SIG-M5 treated with dmso at 0.1 percent for 504 hours (cell line): ENCODE results near the gene MBD3L2.
"Not testable (repeated sequence)": the region's sequence is repeated elsewhere in the genome, so short reads cannot be mapped to it uniquely, and the experiment has no call there.

Experiments used
- DNase-seq: peaks from one replicate; lab custom pipeline; 2025; ENCODE audit not compliant: unreplicated experiment; lab: John Stamatoyannopoulos, UW

Gene MBD3L2

DNA sequence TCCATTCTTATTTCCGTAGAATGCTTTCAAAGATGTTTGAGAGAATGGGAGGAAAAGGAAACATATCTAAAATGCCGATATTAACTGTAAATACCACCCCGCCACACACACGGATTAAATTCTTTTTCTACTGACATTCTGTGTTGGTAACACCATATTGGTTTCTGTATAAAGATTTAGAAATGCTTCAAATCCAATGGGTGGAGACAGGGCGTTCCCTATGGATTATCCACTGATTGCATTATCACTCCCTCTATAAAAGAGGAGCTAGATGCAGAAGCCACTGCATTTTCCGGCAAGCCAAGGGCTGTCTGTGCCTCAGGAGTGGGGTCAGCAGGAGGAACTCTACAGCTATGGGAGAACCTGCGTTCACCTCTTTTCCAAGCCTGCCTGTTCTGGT, at the start of gene MBD3L2:
Gene MBD3L2 (plus strand): TSS at position 301 of the 400 bp plus-strand sequence. CDS start 53 bp downstream, at position 354.
- not testable (repeated sequence) for DNase-seq

DNA sequence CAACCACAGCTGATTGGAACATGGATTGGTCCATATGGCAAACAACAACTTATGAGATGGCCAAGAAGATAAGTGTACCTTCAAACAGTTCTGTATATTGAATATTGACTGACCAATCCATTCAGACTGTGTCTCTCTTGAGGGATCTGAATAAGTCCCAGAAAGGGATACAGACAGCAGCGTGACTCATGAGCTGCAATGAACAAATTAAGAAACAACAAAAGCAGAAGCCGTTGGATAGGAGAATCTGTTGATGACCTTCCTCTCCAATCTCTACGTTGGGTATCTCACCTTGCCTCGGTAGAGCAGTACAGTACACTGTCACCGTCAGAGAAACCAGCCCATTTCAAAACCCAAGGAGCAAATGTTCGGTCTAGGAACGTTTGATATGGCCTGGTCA, 49.2 kb upstream of the MBD3L2 start:
- DNase-seq: peak; percentile 15

DNA sequence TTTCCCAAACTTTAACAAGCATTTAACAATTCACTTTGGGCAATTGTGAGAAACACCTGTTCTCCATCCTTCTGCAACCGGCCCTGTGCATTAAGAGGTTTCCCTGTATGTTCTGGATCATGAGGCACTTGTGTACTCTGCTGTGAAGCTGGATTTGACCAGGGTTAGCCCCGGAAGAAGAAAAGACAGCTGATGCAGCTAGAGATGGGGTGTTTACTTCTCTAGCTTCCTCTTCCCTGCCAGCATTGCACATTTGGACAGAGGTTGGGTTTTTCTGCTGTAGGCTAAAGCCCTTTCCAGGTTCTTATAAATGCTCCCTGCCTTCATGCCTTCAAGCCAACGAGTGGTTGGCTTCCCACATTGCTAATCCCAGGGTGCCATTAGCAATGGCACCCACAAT, 48.8 kb upstream of the MBD3L2 start:
- no peak for DNase-seq

DNA sequence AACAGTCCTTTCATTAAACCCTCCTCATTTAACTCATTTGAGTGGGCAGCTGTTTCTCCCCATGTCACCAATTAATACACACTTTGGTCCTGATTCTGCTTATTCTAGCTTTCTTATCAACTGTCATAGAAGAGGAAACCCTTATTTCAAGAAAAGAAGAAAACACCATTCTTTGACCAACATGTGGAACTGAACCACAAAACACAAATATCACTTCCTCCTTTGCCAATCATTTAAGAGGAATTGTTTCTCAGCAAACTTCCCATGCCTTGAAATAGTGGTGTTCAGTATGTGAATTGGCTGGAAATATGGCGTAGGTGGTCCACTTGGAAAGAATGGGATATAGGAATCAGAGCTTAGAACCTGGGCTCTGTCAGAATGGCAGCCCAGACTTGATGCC, 48.3 kb upstream of the MBD3L2 start:
- DNase-seq: peak; percentile 26

DNA sequence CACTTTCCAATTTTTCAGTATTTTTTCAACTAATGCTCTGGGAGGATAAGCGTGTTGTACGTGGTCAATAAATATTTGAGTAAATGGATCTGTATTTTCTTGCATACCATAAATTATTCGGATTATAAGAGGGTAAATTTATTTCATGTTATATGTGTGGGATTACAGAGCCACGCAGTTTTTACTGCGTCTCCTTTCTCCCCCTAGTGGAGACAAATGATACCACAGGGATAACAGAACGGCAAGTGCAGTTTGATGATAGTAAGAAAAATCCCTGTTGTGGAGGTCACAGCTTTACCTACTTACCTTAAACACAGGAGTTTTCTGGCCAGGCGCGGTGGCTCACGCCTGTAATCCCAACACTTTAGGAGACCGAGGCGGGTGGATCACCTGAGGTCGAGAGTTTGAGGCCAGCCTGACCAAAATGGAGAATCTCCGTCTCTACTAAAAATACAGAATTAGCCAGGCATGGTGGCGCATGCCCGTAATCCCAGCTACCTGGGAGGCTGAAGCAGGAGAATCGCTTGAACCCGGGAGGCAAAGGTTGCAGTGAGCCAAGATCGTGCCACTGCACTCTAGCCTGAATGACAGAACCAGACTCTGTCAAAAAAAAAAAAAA, 44.7 kb upstream of the MBD3L2 start:
- peak; percentile 33 for DNase-seq

DNA sequence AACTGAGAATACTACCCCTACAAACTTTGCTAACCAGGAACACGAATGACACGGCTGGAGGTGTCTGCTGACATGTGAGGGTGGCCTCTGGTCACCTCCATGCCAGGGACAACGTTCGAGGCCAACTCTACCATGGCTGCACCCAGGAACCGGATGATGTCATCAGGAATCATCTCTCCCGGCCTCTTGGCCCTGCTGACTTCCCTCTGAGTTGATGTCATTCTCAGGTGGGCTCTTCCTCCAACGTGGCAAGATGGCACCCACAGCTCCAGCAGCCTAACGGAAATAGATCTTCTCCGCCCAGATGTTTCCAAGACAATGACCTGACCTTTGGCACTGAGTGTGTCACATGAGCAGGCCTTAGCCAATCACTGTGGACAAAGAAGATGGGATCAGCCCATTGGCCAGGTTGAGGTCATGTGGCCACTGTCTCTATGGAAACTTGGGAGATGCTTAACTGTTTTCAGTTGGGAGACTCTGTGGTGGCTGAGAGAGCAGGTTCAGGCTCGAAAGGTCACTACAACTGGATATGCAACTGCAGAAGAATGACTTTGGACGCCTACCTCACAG, 42.9 kb upstream of the MBD3L2 start:
- DNase-seq: no peak

DNA sequence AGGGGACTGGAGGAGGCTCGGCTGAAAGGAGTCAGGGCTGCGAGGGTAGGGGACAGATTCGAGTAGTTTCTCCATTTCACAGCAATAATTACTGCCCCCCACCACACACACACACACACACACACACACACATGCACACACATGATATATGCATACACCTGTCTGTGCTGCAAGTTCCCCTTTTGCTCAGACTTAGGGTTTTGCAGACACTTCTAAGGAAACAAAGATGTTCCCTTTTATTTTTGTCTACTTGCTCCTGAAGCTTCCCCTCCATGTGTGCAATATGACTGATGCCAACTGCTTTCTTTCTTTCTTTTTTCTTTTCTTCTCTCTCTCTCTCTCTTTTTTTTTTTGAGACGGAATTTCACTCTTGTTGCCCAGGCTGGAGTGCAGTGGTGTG, 41.3 kb upstream of the MBD3L2 start:
- DNase-seq: no peak

DNA sequence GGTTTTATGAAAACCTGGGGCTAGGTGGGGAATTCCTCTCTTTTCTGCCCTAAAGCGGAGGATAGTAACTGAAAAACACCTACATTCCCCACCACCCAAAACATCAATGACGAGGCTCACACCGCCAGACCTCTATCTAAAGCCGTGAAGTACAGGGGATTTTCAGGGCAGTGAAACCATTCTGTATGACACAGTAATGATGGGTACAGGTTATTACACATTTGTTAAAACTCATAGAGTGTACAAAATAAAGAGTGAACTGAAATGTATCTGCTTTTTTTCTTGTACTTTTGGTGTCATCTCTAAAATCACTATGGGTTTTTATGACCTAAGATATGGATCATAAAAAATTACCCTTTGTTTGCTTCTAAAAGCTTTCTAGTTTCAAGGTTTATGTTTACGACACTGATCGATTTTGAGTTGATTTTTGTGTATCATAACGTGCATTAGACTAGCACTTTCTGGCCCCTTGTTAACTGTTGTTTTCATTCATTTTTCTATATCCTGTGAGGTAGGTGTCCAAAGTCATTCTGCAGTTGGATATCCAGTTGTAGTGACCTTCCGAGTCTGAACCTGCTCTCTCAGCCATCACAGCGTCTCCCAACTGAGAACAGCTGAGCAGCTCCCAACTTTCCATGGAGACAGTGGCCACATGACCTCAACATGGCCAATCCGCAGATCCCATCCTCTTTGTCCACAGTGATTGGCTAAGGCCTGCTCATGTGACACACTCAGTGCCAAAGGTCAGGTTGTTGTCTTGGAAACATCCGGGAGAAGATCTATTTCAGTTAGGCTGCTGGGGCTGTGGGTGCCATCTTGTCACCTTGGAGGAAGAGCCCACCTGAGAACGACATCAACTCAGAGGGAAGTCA, 38.2 kb upstream of the MBD3L2 start:
- DNase-seq: no peak

DNA sequence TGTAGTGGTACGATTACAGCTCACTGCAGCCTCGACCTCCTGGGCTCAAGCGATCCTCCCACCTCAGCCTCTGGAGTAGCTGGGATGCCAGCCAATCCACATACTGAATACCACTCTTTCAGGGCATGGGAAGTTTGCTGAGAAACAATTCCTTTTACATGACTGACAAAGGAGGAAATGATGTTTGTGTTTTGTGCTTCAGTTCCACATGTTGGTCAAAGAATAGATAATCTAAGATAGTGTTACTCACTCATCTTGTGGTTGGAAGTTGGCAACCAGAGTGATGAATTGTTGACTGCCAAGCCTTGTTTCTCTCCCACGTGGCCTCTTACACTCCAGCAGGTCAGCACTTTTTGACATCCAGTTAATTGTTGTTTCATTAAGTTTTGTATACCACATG, 35.4 kb upstream of the MBD3L2 start:
- no peak for DNase-seq

DNA sequence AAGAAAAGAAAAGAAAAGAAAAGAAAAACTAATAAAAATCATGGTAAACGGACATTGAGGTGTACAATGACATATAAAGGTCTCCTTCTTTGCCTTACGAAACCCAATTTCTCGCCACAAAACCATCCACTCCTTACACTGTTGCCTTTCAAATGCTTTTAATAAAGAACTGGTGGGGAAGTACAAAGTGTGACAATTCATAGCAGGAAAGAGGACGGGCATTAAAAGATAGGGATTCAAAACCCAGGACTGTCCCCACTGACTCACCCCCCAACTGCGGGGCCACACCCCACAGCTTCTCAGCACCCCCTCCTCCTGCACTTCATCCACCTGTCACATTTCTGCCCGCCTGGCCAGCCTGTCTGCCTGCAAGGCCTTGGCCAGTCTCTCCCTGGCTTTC, 30.3 kb upstream of the MBD3L2 start:
- no peak for DNase-seq

DNA sequence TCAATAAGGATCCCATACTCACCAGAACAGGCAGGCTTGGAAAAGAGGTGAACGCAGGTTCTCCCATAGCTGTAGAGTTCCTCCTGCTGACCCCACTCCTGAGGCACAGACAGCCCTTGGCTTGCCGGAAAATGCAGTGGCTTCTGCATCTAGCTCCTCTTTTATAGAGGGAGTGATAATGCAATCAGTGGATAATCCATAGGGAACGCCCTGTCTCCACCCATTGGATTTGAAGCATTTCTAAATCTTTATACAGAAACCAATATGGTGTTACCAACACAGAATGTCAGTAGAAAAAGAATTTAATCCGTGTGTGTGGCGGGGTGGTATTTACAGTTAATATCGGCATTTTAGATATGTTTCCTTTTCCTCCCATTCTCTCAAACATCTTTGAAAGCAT, 27.8 kb upstream of the MBD3L2 start, which contains the start of gene MBD3L2B:
Gene MBD3L2B (minus strand): TSS at position 101 of the 400 bp plus-strand sequence. CDS start 34 bp downstream, at position 67.
- DNase-seq: not testable (repeated sequence)

DNA sequence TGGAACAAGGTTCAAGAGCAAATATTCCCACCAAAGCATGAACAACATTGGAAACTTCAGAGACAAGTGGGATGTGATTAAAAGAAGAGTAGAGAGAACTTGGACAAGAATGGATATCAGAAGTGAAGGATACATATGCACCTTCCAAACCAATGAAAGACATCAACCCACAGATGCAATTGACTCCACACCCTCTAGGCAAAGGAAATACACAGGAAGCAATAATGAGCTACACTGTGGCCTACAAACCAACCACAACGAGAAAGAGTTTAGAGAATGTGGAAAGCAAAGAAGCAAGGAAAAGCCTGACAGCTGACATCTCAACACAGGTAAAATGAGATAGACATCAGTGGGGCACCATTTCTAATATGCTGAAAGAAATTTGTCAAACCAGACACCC, 20.3 kb upstream of the MBD3L2 start:
- DNase-seq: not testable (repeated sequence)

DNA sequence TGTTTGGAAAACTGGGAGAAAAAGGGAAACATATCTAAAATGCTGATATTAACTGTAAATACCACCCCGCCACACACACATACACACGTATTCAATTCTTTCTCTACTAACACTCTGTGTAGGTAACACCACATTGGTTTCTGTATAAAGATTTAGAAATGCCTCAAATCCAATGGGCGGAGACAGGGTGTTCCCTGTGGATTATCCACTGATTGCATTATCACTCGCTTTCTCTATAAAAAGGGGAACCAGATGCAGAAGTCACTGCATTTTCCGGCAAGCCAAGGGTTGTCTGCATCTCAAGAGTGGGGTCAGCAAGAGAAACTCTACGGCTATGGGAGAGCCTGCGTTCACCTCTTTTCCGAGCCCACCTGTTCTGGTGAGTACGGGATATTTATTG, 18.8 kb upstream of the MBD3L2 start, which contains the start of gene MBD3L5:
Gene MBD3L5 (plus strand): TSS at position 301 of the 400 bp plus-strand sequence. CDS start 34 bp downstream, at position 335.
- DNase-seq: not testable (repeated sequence)

DNA sequence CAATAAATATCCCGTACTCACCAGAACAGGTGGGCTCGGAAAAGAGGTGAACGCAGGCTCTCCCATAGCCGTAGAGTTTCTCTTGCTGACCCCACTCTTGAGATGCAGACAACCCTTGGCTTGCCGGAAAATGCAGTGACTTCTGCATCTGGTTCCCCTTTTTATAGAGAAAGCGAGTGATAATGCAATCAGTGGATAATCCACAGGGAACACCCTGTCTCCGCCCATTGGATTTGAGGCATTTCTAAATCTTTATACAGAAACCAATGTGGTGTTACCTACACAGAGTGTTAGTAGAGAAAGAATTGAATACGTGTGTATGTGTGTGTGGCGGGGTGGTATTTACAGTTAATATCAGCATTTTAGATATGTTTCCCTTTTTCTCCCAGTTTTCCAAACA, 9.0 kb upstream of the MBD3L2 start, which contains the start of gene MBD3L4:
Gene MBD3L4 (minus strand): TSS at position 101 of the 400 bp plus-strand sequence. CDS start 35 bp downstream, at position 66.
- not testable (repeated sequence) for DNase-seq

DNA sequence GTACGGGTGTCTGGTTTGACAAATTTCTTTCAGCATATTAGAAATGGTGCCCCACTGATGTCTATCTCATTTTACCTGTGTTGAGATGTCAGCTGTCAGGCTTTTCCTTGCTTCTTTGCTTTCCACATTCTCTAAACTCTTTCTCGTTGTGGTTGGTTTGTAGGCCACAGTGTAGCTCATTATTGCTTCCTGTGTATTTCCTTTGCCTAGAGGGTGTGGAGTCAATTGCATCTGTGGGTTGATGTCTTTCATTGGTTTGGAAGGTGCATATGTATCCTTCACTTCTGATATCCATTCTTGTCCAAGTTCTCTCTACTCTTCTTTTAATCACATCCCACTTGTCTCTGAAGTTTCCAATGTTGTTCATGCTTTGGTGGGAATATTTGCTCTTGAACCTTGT, 7.6 kb upstream of the MBD3L2 start:
- not testable (repeated sequence) for DNase-seq

DNA sequence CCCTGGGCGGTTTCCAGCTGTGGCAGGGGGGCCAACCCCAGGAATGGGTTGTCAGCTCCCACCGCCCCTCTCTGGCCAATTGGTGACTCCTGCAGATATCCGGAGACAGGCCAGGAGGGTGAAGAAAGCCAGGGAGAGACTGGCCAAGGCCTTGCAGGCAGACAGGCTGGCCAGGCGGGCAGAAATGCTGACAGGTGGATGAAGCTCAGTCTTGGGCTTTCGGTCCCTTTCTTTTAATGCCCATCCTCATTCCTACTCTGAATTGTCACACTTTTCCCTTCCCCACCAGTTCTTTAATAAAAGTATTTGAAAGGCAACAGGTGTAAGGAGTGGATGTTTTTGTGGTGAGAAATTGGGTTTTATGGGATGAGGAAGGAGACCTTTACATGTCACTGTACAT, 2.3 kb downstream of the MBD3L2 start:
- DNase-seq: not testable (repeated sequence)

DNA sequence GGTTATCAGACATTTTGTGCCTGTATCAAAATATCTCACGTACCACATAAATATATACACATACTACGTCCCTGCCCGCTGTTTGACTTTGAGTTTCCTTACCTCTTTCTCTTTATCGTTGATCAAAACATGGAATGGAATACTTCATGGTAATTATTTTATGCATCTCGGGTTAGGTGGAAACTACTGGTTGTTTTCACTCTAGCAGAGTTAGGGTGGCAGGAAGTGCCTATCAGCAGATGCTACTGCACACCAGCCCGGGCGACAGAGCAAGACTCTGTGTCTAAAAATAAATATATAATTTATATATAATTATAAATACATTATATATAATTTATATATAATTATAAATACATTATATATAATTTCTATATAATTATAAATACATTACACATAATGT, 3.8 kb downstream of the MBD3L2 start:
- DNase-seq: not testable (repeated sequence)

DNA sequence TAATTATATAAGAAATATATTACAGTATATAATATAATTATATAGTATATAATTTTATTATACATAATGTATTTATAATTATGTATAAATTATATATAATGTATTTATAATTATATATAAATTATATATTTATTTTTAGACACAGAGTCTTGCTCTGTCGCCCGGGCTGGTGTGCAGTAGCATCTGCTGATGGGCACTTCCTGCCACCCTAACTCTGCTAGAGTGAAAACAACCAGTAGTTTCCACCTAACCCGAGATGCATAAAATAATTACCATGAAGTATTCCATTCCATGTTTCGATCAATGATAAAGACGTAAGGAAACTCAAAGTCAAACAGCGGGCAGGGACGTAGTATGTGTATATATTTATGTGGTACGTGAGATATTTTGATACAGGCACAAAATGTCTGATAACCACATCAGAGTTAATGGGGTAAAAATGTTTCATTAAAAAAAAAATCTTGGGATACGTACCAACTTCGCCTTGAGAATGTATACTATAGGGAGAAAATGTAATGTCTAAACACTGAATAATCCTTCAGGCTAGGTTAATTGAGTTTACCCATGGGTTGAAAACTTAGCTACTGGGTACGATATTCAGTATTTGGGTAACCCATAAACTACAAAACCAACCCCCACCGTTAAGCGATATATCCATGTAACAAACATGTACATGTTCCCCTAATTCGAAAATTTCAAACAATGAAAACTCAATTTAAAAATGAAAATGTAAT, 5.7 kb downstream of the MBD3L2 start:
- not testable (repeated sequence) for DNase-seq

DNA sequence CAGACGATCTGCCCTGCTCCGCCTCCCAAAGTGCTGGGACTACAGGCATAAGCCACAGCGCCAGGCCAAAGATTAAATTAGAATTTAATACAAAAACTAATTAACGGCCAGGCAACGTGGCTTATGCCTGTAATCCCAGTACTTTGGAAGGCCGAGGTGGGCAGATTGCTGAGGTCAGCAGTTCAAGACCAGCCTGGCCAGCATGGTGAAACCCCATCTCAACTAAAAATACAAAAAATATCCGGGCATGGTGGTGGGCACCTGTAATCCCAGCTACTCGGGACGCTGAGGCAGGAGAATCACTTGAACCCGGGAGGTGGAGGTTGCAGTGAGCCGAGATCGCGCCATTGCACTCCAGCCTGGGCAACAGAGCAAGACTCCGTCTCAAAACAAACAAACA, 6.6 kb downstream of the MBD3L2 start:
- not testable (repeated sequence) for DNase-seq

DNA sequence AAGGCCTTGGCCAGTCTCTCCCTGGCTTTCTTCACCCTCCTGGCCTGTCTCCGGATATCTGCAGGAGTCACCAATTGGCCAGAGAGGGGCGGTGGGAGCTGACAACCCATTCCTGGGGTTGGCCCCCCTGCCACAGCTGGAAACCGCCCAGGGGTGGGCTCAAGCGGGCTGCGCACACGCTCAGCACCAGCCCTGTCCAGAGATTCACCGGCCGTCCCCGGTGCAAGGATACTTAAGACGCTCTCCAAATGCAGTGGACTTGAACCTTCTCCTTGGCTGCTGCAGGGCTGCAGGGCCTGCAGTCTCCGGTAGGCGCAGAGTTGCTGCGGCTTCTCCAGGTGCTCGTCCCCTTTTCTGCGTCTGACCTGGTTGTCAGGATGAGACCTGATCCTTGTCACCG, 7.2 kb downstream of the MBD3L2 start:
- not testable (repeated sequence) for DNase-seq

DNA sequence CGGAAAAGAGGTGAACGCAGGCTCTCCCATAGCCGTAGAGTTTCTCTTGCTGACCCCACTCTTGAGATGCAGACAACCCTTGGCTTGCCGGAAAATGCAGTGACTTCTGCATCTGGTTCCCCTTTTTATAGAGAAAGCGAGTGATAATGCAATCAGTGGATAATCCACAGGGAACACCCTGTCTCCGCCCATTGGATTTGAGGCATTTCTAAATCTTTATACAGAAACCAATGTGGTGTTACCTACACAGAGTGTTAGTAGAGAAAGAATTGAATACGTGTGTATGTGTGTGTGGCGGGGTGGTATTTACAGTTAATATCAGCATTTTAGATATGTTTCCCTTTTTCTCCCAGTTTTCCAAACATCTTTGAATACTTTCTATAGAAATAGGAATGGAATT, 9.5 kb downstream of the MBD3L2 start, which contains the start of gene MBD3L3:
Gene MBD3L3 (minus strand): TSS at position 101 of the 400 bp plus-strand sequence. CDS start 71 bp downstream, at position 30.
- DNase-seq: not testable (repeated sequence)
